OCI-LY7 (cell line): Measurements from ENCODE around the gene MAP3K19.

Experiments
- EZH2phosphoT487 ChIP-seq: fragments of 200-600 bp; sonication (generic); IDR thresholded peaks from 2 replicates; pipeline ENCODE4 v1.6.1; 2018; ENCODE audit warnings: low read depth, borderline replicate concordance, mild to moderate bottlenecking, mixed run types, antibody characterized with exemption, low read length, moderate library complexity, mixed read lengths
- TF ChIP-seq, protein P1 (sequence below): fragments of 200-600 bp; sonication (generic); conservative IDR thresholded peaks from 2 replicates; pipeline ENCODE4 v1.5.1; 2014; ENCODE audit warnings: mild to moderate bottlenecking, antibody characterized with exemption, low read length, moderate library complexity, mixed read lengths

DNA sequence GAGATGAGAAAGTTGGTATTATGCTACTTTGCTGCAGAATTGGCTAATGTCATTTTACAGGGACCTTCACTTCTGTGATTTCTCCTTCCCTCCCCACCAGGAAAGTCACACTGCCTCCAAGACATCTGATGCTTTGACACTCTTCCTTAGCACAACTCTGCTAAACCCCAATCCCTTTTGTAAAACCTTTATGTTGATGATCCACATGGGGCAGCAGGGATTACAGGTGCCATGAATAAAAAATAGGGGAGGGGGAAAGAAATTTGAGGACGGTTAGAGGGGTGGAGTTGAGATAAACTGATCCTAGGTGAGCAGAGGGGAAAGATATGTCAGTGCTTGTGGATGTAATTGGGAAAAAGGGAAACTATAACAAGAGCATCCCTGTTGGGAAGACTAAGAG lies 102.3 kb downstream of the MAP3K19 start:
- TF ChIP-seq EZH2phosphoT487: no peak
- TF ChIP-seq, protein P1, sequence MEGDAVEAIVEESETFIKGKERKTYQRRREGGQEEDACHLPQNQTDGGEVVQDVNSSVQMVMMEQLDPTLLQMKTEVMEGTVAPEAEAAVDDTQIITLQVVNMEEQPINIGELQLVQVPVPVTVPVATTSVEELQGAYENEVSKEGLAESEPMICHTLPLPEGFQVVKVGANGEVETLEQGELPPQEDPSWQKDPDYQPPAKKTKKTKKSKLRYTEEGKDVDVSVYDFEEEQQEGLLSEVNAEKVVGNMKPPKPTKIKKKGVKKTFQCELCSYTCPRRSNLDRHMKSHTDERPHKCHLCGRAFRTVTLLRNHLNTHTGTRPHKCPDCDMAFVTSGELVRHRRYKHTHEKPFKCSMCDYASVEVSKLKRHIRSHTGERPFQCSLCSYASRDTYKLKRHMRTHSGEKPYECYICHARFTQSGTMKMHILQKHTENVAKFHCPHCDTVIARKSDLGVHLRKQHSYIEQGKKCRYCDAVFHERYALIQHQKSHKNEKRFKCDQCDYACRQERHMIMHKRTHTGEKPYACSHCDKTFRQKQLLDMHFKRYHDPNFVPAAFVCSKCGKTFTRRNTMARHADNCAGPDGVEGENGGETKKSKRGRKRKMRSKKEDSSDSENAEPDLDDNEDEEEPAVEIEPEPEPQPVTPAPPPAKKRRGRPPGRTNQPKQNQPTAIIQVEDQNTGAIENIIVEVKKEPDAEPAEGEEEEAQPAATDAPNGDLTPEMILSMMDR: no peak
